ENCODE measurements around the gene CLEC7A. TPM values are rescaled to one million over a fixed set of nuclear protein-coding genes. Genes with fewer than 3 reads are reported as not detected.

The CLEC7A gene
- polyA plus RNA-seq, 3 donors, result 235 to 809 (median 304) TPM

DNA sequence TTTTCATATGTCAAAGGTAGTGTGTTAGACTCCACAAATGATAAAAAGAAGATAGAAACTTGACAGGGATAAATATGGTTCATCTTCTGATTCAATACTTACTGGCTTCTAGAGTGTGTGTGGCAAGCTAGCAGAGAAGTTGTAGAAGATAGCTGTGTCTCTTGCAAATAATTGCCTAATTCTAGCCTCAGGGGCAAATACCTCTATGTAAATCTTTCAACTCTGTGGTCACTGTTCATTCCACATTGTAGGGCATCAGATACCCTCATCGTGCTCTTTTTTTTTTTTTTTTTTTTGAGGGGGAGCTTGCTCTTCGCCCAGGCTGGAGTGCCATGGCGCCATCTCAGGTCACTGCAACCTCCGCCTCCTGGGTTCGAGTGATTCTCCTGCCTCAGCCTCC is 40.2 kb upstream of the CLEC7A start:
- Histone ChIP-seq H4K20me1 (ENCODE audit: insufficient read depth, low read length) (no peaks in the 10 kb centered on the region), H3K4me2 (replicated peaks; ENCODE audit: extremely low read depth, low read length, poor library complexity, severe bottlenecking) (peak overlapping the region; percentile 52), H3K4me3 (replicated peaks in 1 of 3; ENCODE audit: low read depth in 2 of 3, low read length in 3 of 3) (peak overlapping the region in 1 of 3 experiments; percentile 58), H3K36me3 (replicated peaks in 1 of 2; ENCODE audit: control insufficient read depth in 1 of 2, insufficient read depth in 2 of 2, low read length in 2 of 2) (no peaks in the 10 kb centered on the region), H3K27me3 (ENCODE audit: control insufficient read depth in 2 of 2, insufficient read depth in 2 of 2, low read length in 2 of 2) (no peaks in the 10 kb centered on the region), H3K79me2 (ENCODE audit: insufficient read depth, low read length) (no peaks in the 10 kb centered on the region), H3K27ac (ENCODE audit: low read depth in 1 of 2, low read length in 2 of 2) (no peak overlapping the region), H3K9ac (ENCODE audit: insufficient read depth, low read length, poor library complexity, severe bottlenecking) (no peak overlapping the region), H3K9me3 (replicated peaks in 1 of 2; ENCODE audit: control insufficient read depth in 1 of 2, insufficient read depth in 1 of 2, low read length in 2 of 2) (no peaks in the 10 kb centered on the region), H2AFZ (ENCODE audit: insufficient read depth, low read depth, low read length, poor library complexity, severe bottlenecking) (no peak overlapping the region), H3K4me1 (ENCODE audit: control insufficient read depth in 1 of 2, insufficient read depth in 2 of 2, low read length in 2 of 2) (peaks cover 50% of the 10 kb centered on the region in 2 donors)
- H3K9me3 Mint-ChIP-seq, result peaks cover 0 to 2% (median 0%) of the 10 kb centered on the region in 7 donors
- peaks cover 50% of the 10 kb centered on the region for H3K4me1 Mint-ChIP-seq
- H3K4me3 Mint-ChIP-seq, result peak overlapping the region in 1 of 2 donors; percentile 60
- no peaks in the 10 kb centered on the region for H3K27me3 Mint-ChIP-seq (ENCODE audit: low read depth in 3 of 3)
- TF ChIP-seq CTCF (IDR thresholded peaks at IDR 0.05), result no peak
- no peaks in the 10 kb centered on the region for H3K36me3 Mint-ChIP-seq
- DNase-seq, result no peak
- intact Hi-C loops (cut with micrococcal nuclease), result loop anchor here in 1 of 2 donors (2.0 kb wide), 1 partner anchor 13 kb away; no protein-coding TSS in a partner anchor
- WGBS (ENCODE audit: insufficient coverage), result 100% methylated on average over 2 of the region's 5 CpGs
- peak overlapping the region in 3 of 7 donors; percentile 18 to 79 (median 31) for H3K27ac Mint-ChIP-seq

- no peak overlapping the region for H3K9ac ChIP-seq (ENCODE audit: insufficient read depth, low read length, poor library complexity, severe bottlenecking)
- 100% methylated on average over 1 of the region's 3 CpGs for WGBS (ENCODE audit: insufficient coverage)
- peak overlapping the region; percentile 17 for H3K4me2 ChIP-seq (replicated peaks; ENCODE audit: extremely low read depth, low read length, poor library complexity, severe bottlenecking)
These were observed 39.1 kb upstream of the CLEC7A start for GRCh38 chr12:10169104-10169503.

More at GRCh38 chr12:10169104-10169503, 39.1 kb upstream of the CLEC7A start:
- peaks cover 0 to 2% (median 0%) of the 10 kb centered on the region in 7 donors for H3K9me3 Mint-ChIP-seq
- H3K9me3 ChIP-seq (replicated peaks in 1 of 2; ENCODE audit: control insufficient read depth in 1 of 2, insufficient read depth in 1 of 2, low read length in 2 of 2), result no peaks in the 10 kb centered on the region
- no peaks in the 10 kb centered on the region for H3K36me3 Mint-ChIP-seq
- intact Hi-C loops (cut with micrococcal nuclease), result no loop called here
- no peak for TF ChIP-seq CTCF (IDR thresholded peaks at IDR 0.05)
- DNase-seq, result no peak
- no peaks in the 10 kb centered on the region for H4K20me1 ChIP-seq (ENCODE audit: insufficient read depth, low read length)
- peaks cover 50% of the 10 kb centered on the region in 2 donors for H3K4me1 ChIP-seq (ENCODE audit: control insufficient read depth in 1 of 2, insufficient read depth in 2 of 2, low read length in 2 of 2)
- peak overlapping the region in 5 of 7 donors; percentile 30 to 96 (median 80) for H3K27ac Mint-ChIP-seq
- H3K79me2 ChIP-seq (ENCODE audit: insufficient read depth, low read length), result no peaks in the 10 kb centered on the region
- H3K4me3 Mint-ChIP-seq, result peak overlapping the region in 1 of 2 donors; percentile 56
- peak overlapping the region in 1 of 3 experiments; percentile 2 for H3K4me3 ChIP-seq (replicated peaks in 1 of 3; ENCODE audit: low read depth in 2 of 3, low read length in 3 of 3)
- peaks cover 50% of the 10 kb centered on the region for H3K4me1 Mint-ChIP-seq
- no peak overlapping the region for H3K27ac ChIP-seq (ENCODE audit: low read depth in 1 of 2, low read length in 2 of 2)
- H3K27me3 ChIP-seq (ENCODE audit: control insufficient read depth in 2 of 2, insufficient read depth in 2 of 2, low read length in 2 of 2), result no peaks in the 10 kb centered on the region
- no peak overlapping the region for H2AFZ ChIP-seq (ENCODE audit: insufficient read depth, low read depth, low read length, poor library complexity, severe bottlenecking)
- no peaks in the 10 kb centered on the region for H3K36me3 ChIP-seq (replicated peaks in 1 of 2; ENCODE audit: control insufficient read depth in 1 of 2, insufficient read depth in 2 of 2, low read length in 2 of 2)
- H3K27me3 Mint-ChIP-seq (ENCODE audit: low read depth in 3 of 3), result no peaks in the 10 kb centered on the region
